Globus pallidus (tissue), 1 donor: ENCODE data around the gene MCM7.
A peak's percentile ranks its signal among the peaks of the same experiment; 100 is the strongest.

Experiments
- DNase-seq: peaks from one replicate; pipeline ENCODE4 v3.0.0-alpha.2; 2015; ENCODE audit warnings: low spot score

The MCM7 gene

DNA sequence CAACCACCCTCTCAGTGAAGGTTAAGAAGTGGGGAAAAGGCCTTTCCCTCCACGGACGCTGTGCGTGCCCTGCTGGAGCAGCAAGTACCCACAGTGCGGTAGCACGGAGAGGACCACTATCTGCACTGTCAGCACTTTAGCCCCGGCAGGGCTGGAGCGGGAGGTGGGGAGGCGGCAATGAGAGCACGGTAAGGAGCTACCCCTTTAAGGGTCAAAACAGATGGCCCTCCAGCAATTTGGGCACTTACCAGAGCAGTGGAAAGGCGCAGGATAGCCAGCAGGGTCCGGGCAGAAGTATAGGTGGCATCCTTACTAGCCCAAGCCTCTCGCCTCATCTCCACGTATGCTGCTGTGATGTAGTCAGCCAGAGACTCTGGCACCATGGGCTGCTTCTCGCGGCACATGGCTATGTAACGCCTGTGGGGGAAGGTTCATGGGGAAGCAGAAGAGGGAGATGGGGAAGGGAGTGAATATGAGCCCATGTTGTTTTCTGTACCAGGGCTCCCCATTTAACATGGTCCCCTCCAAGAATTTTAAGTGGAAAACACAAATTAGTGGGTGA, 7.2 kb downstream of the MCM7 start:
- DNase-seq: no peak

DNA sequence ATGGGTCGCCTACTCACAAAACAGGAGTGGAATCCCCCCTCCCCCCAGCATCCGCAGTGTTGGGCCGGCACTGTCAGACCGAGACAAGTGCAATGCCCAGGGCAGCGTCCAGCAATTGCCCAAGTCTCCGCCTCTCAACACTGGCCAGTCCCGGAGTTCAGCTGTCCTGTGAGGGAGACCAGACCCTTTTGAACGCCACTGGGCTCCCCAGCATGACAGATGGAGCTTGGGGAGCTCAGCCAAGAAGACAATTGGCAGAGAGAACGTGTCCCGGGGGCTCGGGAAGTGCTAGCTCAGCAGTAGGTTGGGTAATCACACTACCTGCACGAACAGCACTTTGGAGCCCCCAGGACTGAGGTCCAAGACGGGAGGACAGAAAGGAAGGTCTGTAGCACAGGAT, 7.7 kb downstream of the MCM7 start:
- DNase-seq: no peak

DNA sequence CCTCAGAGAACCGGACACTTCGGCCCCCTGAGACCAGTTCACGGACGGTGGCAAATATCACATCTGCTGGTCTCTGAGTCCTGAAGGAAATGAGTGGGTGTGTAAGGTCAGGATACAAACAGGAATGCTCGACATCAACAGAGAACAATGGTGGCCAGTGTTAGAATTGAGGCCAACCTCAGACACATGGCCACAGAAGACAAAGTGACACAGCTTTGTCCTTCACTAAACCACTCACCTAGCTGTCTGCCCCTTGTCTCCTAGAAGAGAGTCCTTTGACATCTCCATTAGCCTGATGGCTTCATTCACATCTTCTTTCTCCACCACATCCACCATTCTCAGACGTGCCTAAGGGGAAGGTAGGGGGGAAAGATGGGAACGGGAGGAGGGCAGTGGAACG, 8.1 kb downstream of the MCM7 start:
- no peak for DNase-seq

DNA sequence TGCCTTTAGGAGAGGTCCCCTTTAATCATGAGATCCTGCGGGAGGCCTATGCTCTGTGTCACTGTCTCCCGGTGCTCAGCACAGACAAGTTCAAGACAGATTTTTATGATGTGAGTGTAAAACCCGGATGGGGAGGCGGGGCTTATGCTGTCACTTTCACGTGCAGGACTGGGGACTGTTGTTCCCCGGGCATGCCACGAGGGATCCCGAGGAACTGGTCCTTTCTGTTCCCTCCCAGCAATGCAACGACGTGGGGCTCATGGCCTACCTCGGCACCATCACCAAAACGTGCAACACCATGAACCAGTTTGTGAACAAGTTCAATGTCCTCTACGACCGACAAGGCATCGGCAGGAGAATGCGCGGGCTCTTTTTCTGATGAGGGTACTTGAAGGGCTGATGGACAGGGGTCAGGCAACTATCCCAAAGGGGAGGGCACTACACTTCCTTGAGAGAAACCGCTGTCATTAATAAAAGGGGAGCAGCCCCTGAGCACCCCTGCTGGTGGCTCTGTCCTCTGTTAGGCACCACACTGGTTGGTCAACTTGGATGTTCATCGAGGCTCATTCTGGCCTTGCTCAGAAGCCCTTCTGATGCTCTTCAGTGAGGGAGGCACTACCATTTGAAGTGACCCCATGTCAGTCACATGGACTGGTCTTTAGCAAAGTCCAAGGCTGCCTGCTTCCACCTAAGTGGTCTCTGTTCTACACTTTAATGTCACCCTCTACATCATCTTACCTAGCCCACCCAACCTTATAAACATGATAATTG, 9.6 kb downstream of the MCM7 start:
- no peak for DNase-seq

DNA sequence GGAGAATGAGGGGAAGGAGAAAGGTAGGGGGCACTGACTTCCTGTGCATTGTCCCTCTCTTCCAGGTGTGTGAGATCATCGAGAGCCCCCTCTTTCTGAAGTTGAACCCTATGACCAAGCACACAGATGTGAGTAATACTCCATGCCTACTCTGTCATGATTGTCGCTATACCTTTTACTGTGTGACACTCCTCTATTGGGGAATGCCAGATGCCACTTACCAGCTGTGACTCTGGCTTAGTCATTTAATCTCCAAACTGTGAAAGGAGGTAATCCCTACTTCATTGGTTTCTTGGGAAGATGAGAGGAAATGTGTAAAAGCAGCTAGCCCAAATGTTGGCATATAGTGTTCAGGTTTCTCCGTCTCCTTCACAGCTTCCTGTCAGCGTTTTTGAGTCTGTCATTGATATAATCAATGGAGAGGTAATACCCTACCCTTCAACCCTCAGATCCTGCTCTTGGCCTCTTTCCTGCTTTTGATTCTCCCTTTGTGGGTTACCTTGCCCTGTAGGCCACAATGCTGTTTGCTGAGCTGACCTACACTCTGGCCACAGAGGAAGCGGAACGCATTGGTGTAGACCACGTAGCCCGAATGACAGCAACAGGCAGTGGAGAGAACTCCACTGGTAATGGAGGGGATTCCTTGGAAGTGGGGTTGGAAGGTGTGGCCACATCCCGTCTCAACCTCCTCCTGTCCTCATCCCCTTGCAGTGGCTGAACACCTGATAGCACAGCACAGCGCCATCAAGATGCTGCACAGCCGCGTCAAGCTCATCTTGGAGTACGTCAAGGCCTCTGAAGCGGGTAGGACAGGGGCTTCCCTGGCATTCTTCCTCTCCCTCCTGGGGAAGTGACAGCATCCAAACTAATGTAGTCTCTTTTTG, 10.4 kb downstream of the MCM7 start:
- no peak for DNase-seq

DNA sequence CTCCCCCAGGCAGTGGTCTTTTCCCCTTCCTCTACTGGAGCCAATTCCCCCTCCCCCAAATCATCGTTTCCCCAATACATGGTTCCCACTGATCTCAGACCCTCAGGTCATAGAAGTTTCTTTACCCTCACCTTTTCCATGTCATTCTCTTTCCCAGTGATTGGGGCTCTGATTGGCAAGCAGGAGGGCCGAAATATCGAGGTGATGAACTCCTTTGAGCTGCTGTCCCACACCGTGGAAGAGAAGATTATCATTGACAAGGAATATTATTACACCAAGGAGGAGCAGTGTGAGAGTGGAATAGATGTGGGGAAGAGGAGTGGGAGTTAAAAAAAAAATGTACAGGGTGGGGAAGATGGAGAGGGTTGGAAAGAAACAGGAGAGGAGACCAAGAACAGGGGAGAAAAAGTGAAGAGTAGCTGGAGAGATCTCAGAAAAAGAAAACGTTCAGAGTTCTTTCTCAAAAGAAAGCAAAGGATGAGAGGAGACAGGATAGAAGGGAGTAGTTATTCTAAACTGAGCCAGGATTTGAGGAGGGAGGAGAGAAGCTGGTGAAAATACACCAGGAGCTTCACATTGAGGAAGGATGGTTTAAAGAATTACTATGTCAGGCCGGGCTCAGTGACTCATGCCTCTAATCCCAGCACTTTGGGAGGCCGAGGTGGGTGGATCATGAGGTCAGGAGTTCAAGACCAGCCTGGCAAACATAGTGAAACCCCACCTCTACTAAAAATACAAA, 11.6 kb downstream of the MCM7 start:
- DNase-seq: no peak

DNA sequence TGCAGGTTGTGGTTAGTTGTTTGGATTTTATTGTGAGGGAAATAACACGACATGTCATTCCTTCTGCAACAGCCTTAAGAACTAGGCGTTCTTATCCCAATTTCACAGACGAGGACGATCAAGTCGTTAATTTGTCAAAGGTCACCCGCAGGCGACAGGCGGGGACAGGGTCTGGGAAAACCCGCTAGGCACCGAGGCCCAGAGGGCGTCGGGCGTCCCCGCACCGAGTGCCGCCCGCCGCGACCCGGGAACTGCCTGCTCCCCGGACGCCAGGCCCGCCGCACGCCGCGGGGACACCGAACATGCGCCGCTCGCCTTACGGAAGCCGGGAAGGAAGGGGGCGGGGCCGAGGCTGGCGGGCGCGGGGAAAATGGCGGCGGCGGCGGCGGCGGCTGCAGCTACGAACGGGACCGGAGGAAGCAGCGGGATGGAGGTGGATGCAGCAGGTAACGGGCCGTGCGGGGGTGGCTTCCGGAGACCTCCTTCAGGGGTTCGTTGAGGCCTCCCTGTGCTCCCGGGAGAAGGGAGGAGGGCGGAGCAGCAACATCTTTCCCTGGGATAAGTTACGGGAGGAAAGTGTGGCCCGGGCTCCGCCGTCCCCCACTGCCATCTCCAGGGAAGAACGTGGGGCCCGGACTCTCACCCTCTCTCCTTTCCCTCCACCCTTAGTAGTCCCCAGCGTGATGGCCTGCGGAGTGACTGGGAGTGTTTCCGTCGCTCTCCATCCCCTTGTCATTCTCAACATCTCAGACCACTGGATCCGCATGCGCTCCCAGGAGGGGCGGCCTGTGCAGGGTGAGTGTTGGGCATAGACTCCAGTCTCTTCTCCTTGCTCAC, 12.4 kb downstream of the MCM7 start, which contains the start of gene COPS6:
Gene COPS6, plus strand, starts transcription at position 349 of the 837 bp plus-strand sequence. Its CDS starts 22 bp downstream, at position 371.
- DNase-seq: peak; percentile 64

DNA sequence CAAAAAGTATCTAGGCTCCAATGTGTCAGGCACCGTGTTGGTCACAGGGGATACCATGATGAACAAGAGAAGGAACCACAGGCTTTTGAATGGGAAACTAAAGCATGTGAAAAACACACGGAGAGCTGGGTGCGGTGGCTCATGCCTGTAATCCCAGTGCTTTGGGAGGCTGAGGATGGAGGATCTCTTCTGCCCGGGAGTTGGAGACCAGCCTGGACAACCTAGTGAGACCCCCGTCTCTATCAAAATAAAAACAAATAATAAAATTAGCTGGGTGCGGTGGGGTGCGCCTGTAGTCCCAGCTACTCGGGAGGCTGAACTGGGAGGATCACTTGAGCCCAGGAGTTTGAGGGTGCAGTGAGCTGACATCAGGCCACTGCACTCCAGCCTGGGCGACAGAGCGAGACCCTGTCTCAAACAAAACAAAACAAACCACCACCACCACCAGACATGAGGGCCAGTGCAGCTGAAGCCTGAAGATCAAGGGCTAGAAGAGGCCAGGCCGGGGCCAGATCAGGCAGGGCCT, 13.0 kb downstream of the MCM7 start:
- DNase-seq: no peak

DNA sequence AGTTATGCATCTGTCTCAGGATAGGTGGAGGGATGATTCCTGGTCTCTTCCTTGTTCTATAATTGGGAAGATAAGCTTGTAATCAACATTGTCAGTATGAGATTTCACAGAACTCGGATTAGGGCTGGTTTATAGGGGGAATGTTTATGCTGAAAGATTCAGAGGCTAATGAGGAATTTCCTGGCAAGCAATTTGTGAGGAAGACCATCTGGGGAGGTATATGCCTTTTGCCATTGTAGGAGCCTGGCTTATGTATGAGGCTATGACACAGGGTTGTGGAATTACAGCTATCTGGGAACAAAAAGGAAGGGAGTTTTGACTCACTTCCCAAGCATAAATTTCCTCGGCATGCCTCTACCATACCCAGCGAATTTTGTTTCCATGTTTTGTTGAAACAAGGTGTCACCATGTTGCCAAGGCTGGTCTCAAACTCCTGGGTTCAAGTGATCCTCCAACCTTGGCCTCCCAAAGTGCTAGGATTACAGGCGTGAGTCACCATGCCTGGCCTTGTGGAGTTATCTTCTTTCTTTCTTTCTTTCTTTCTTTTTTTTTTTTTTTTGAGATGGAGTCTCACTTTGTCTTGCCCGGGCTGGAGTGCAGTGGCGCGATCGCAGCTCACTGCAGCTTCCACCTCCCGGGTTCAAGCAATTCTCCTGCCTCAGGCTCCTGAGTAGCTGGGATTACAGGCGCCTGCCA, 14.0 kb downstream of the MCM7 start:
- no peak for DNase-seq

DNA sequence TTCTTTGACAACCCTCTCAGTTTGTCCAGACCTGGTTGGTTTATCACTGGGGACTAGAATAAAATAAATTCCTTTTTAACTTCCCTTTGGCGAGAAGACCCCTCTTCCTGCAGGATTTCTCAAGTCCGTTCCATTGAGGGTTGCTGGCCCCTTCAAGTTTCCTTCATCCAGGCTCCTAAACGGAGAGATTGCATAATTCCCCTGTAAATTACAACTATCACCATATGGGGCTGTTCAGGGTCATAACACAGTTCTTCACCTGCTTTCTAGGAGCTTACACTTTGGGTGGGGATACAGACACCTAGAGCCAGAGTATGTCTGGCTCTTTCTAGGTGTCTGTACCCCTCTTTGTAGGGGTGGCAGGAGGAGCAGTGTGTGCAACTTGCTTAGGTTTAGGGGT, 15.7 kb downstream of the MCM7 start:
- DNase-seq: no peak

DNA sequence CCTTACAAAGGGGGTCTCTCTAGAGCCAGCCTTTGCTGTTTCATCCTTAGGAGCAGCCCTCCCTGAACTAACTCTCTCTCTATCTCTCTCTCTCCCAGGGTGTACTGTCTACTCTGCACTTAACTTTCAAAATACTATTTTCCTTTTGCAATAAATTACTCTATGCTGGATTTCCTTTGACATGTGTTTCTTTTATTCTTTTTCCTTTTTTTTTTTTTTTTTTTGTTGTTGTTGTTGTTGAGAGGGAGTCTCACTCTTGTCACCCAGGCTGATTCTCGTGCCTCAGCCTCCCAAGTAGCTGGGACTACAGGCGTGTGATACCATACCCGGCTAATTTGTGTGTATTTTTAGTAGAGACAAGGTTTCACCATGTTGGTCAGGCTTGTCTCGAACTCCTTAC, 18.2 kb downstream of the MCM7 start:
- no peak for DNase-seq

DNA sequence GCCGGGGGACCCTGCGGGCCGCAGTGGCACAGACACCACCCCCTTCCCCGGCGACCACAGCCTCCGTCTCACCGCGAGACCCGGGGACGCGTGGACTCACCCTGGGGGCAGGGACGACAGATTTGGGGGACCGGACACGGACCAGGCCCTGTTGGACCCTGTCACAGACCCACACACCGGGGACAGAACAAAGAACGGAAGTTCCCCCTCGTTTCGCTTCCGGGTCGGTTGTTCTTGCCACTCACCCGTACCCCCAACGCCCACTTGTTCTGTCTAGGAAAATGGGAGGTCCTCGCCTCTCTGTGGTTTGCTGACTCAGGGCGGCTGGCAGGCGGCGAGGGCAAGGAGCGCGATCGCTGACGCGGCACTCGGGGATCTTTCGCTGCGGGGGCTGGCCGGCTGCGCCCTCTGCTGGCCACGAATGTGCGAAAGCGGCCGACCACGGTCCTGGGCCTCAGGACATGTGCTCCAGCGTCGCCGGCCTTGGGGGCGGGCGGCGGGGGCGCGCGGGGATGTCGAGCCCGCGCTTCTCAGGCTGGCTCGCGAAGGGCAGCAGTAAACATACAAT, 19.6 kb downstream of the MCM7 start, which contains the start of gene ZNF3:
Gene ZNF3, minus strand, starts transcription at position 189 of the 568 bp plus-strand sequence. CDS start 4,366 bp downstream, outside the sequence.
- DNase-seq: peak; percentile 99

DNA sequence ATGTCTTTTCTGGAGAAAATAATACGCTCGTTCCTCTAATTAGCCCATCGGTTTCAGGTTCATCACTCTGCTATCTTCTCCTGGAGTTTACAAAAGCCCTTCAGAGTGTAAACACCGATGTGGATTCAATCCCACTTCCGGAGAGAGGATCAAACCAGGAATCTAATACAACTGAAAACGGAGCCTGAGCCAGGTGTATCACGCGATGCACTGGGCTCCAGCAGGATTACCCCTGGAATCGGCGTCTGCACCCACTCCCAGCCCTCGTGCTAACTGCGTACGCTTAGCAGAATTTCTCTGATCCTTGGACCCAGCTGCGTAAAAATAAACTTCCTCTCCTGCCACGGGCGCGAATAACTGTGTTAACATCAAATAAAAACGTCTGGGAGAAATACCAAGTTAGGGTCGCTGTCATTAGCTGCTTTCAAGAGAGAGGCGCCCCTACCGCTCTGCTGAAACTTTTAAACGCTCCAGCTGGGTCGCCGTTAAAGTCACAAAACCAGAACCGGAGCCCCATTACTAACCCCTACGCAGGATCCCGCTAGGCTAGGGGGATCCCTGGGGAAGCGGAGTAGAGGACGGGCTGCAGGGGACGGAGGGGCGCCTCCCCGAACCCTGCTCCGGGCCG, 20.2 kb downstream of the MCM7 start:
- DNase-seq: no peak

DNA sequence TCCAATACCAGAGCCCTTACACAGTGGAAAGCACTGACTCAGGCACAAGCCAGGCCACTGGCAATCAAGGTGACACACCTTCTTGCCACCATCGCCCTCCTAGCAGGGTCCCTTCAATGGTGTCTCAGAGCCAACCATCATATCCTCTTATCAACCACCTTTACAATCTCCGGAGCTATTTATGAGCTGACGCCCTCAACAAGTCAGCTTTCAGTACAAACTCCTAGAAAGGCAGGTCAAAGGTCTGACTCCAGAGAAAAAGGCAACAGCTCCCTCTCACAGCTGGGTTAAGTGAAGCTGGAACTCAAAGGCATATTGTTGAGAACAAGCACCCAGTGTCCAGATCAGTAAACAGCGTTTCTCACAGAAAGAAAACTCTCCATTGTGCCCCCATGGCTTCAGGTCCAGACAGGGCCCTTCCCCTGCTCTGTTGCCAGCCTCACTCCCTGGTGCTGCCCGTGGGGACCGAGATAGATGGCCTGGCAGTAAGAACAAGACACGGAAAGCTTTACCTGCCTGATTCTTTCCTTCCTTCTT, 22.1 kb downstream of the MCM7 start:
- peak; percentile 94 for DNase-seq

DNA sequence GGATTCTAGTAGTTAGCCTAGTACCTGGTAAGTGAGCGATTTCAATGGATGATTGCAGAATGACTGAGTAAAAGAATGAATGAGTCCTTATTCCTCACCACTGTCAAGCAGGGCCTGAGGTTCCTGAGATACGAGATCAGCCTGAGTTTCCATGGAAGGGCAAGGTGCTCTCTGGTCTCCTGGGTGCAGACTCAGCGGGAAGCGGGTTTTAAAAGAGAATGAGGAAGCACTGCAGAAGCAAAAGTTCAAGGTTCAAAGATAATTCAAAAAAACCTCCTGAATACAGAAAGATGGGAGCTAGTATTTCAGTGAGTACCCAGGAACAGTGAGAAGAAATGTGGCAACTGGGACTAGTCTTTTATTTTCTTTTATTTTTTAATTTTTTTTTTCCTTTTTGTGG, 24.0 kb downstream of the MCM7 start:
- no peak for DNase-seq

DNA sequence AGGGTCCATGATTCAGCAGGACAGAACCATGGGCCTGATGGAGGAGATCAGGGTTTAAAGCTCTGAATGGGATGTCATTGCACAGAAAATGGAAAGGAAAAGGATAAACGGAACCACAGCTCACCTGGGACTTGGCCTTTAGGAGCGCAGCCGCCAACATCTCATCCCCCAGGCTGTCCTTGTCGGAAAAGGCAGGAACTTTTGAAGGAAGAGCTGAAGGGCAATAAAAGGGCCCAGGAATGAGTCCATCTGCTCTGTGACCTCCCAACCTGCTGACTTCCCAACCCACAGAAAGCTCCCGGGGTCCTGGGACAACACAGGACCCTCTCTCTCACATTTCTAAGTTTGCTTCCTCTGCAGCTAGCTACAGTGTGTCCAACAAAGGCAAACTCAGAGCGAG, 25.8 kb downstream of the MCM7 start:
- DNase-seq: no peak

DNA sequence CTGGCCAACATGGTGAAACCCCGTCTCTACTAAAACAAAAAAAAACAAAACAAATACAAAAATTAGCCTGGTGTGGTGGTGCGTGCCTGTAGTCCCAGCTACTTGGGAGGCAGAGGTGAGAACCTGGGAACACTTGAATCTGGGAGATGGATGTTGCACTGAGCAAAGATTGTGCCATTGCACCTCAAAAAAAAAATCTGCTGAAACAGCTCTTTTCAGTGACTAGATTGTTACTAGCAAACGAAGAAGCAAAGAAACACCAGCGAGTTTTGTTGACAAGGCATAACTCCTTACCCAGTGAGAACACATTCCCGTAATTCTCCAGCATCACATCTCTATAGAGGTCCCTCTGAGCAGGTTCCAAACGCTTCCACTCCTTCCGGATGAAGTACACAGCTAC, 26.4 kb downstream of the MCM7 start:
- DNase-seq: no peak

DNA sequence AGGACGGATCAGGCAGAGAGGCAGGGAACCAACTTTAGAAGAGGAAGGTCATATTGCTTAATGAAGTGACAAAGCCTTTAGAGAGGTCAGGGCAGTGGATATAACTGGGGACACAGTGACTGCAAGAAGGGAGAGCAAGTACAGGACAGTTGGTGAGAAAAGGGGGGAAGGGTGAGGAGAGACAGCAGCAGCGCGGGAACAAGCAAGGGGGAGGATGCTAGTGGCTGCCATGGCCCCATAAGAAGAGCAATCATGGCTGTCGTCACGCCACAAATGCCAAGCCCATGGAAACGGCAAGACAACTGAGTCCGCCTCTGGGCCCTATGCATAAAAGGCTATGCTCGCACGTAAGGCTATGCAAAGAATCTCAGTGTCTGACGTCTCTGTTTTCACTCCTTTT, 28.7 kb downstream of the MCM7 start:
- DNase-seq: no peak
